ENCODE results near the gene COG1. TPM values are rescaled to one million over a fixed set of nuclear protein-coding genes. Genes with fewer than 3 reads are reported as not detected.

COG1 gene
- total RNA-seq, 1 experiment from 2014 or later = 26.5 TPM

DNA sequence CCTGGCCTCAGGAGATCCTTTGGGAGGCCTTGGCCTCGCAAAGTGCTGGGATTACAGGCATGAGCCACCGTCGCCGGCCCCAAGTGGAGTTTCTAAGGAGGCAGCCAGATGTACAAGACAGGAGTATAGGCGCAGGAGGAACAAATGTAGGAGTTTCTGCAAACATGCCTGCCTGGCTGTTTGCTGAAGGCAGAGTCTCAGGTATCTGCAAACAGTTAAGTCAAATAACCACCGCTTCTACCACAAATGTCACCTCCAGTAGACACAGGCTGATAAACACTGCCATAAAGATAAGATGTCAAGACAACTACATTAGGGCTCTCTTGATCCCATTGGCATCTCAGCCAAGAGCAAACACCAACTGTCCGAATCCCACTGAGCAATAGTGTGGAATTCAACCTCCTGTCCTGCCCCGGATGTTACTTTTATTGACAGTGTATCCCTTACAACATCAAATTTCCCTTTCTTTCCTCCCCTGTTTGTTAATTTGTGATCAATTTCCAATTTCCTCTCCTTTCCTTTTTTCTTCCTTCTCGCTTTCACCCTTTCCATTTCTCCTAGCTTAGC lies 5.6 kb upstream of the COG1 start:
- 100% methylated on average over 1 of the region's 9 CpGs for WGBS (ENCODE audit: extremely low coverage, insufficient read length, low lambda C conversion rate)
- no peak overlapping the region for H3K4me3 Mint-ChIP-seq

More for the DNA sequence above, 5.6 kb upstream of the COG1 start:
- H3K4ac ChIP-seq (ENCODE audit: low read depth, low read length) = no peak overlapping the region
- H3K4me1 ChIP-seq (ENCODE audit: insufficient read depth, low read length) = peaks cover 3% of the 10 kb centered on the region; the same call in 1 of the 2 replicates
- H2BK120ac ChIP-seq (ENCODE audit: low read depth, low read length, poor library complexity, severe bottlenecking) = no peak overlapping the region
- H3K79me2 ChIP-seq (ENCODE audit: insufficient read depth, low read length) = no peaks in the 10 kb centered on the region
- Mint-ChIP-seq H3K9me3 (no peaks in the 10 kb centered on the region), H3K36me3 (ENCODE audit: insufficient read depth in 1 of 3, low read depth in 3 of 3) (peaks cover 0 to 3% (median 2%) of the 10 kb centered on the region in 3 experiments; a peak in 1 of 7 replicates), H3K27ac (no peak overlapping the region), H3K27me3 (ENCODE audit: low read depth) (no peaks in the 10 kb centered on the region), H3K4me1 (peaks cover 12 to 13% of the 10 kb centered on the region in 2 experiments; a peak in 3 of 4 replicates)
- H3K27me3 ChIP-seq (ENCODE audit: insufficient read depth, low read length) = no peaks in the 10 kb centered on the region
- H3K56ac ChIP-seq (ENCODE audit: insufficient read length, low read depth, low read length) = no peak overlapping the region
- no peak overlapping the region for H4K91ac ChIP-seq (ENCODE audit: insufficient read length, low read depth, low read length)
- H3T11ph ChIP-seq (ENCODE audit: low read length) = no peak overlapping the region
- TF ChIP-seq, protein P1, sequence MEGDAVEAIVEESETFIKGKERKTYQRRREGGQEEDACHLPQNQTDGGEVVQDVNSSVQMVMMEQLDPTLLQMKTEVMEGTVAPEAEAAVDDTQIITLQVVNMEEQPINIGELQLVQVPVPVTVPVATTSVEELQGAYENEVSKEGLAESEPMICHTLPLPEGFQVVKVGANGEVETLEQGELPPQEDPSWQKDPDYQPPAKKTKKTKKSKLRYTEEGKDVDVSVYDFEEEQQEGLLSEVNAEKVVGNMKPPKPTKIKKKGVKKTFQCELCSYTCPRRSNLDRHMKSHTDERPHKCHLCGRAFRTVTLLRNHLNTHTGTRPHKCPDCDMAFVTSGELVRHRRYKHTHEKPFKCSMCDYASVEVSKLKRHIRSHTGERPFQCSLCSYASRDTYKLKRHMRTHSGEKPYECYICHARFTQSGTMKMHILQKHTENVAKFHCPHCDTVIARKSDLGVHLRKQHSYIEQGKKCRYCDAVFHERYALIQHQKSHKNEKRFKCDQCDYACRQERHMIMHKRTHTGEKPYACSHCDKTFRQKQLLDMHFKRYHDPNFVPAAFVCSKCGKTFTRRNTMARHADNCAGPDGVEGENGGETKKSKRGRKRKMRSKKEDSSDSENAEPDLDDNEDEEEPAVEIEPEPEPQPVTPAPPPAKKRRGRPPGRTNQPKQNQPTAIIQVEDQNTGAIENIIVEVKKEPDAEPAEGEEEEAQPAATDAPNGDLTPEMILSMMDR (conservative IDR thresholded peaks at IDR 0.05) = no peak
- no peak overlapping the region for H3K14ac ChIP-seq (ENCODE audit: insufficient read depth, low read length)
- no peak overlapping the region for H4K5ac ChIP-seq (ENCODE audit: insufficient read length, low read depth, low read length)
- H3K9me3 ChIP-seq (ENCODE audit: control insufficient read depth, low read depth, low read length) = no peaks in the 10 kb centered on the region
- H3K27ac ChIP-seq (ENCODE audit: insufficient read length, low read depth, low read length) = no peak overlapping the region
- H4K8ac ChIP-seq (replicated peaks; ENCODE audit: insufficient read length, low read depth, low read length) = no peak overlapping the region
- H3K9ac ChIP-seq (ENCODE audit: extremely low read depth, insufficient read length, low read length) = no peak overlapping the region
- H3K18ac ChIP-seq (ENCODE audit: insufficient read length, low read depth, low read length) = no peak overlapping the region
- no peak overlapping the region for H2BK20ac ChIP-seq (ENCODE audit: low read depth, low read length, poor library complexity, severe bottlenecking)
- DNase-seq = no peak
- H3K23me2 ChIP-seq (ENCODE audit: insufficient read length, low read depth, low read length, poor library complexity, severe bottlenecking) = no peaks in the 10 kb centered on the region
- H3K23ac ChIP-seq (ENCODE audit: insufficient read length, low read depth, low read length) = no peak overlapping the region
- H4K20me1 ChIP-seq (ENCODE audit: control insufficient read depth, insufficient read depth, insufficient read length) = peaks cover 2% of the 10 kb centered on the region
- H3K79me1 ChIP-seq (ENCODE audit: insufficient read depth, low read depth, low read length, poor library complexity, severe bottlenecking) = no peaks in the 10 kb centered on the region
- H2AK5ac ChIP-seq (ENCODE audit: insufficient read length, low read length) = no peak overlapping the region
- H2BK15ac ChIP-seq (ENCODE audit: low read depth, low read length) = no peak overlapping the region
- no peak overlapping the region for H2AFZ ChIP-seq (ENCODE audit: low read length)
- no peak overlapping the region for H2BK12ac ChIP-seq (ENCODE audit: insufficient read length, low read depth, low read length)
- H3K4me2 ChIP-seq (ENCODE audit: insufficient read depth, insufficient read length, low read length) = no peak overlapping the region
- no peak overlapping the region for H2BK5ac ChIP-seq (ENCODE audit: insufficient read length, low read length)
